GM21367 (cell line): ENCODE measurements around the gene NDRG3.
"Not testable (repeated sequence)": the region's sequence is repeated elsewhere in the genome, so short reads cannot be mapped to it uniquely, and the experiment has no call there.

ENCODE experiments used
- ATAC-seq: cut with Tn5 transposase; IDR thresholded peaks from one replicate; pipeline ENCODE4 v1.9.1; 2021; ENCODE audit not compliant: unreplicated experiment

NDRG3 gene

GRCh38 chr20:36645998-36646397, 99.9 kb downstream of the NDRG3 start, which contains the start of gene SLA2:
Gene SLA2, minus strand, starts transcription at chr20:36646196. Its CDS starts 4,861 bp downstream, at chr20:36641335.
- no peak for ATAC-seq

GRCh38 chr20:36645353-36645752, 100.5 kb downstream of the NDRG3 start:
- ATAC-seq, result no peak

DNA sequence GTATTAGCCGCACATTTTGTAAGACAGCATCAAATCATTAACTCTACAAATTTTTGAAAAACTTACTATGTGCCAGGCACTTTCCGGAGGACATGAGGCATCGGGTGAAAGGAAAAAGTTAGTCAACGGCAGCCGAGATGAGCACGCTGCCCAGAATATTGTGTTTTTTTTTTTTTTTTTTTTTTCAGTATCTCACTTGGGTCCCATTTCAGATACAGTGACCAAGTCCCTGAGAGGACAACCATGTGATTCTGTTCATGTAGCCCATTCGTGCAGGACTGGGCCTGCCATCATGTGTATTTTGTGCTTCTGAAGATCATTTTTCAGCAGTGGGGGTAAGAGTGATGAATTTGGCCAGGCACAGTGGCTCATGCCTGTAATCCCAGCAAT, 101.2 kb downstream of the NDRG3 start:
- ATAC-seq, result no peak

DNA sequence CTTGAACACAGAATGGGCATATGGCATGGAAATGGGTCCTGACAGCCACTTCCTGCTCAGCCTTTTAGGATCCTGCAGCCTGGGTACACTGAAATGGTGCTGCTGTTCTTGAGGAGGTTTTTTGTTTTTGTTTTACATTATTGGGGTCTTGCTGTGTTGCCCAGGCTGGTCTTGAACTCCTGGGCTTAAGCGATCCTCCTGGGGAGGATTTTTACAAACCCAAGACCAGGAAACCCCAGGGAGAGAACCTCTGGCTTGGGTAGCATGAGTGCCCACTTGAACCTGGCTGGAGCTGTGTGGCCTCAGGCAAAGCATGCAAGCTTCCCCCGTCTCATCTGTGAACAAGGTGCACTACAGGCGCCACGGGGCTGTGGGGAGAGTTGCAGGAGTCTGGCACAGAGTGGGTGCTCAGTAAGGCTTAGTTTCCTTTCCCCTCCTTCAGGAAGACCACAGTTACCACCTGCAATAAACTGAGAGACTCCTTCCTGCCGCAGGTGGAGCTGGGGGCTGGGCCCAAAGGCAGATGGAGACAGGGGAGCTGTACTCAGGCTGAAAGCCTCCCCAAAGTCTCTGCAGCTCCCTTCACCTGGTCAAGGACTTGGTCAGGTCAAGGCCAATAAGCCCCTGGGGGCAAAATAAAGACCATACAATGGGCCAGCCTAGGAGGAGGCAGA, 101.7 kb downstream of the NDRG3 start:
- ATAC-seq, result no peak

GRCh38 chr20:36642136-36642535, 103.8 kb downstream of the NDRG3 start:
- no peak for ATAC-seq

- ATAC-seq, result no peak
These were observed 104.4 kb downstream of the NDRG3 start for GRCh38 chr20:36641506-36641843.

- ATAC-seq, result not testable (repeated sequence)
These were observed 107.0 kb downstream of the NDRG3 start for GRCh38 chr20:36638876-36639400.

GRCh38 chr20:36634342-36634741, 111.5 kb downstream of the NDRG3 start:
- no peak for ATAC-seq

DNA sequence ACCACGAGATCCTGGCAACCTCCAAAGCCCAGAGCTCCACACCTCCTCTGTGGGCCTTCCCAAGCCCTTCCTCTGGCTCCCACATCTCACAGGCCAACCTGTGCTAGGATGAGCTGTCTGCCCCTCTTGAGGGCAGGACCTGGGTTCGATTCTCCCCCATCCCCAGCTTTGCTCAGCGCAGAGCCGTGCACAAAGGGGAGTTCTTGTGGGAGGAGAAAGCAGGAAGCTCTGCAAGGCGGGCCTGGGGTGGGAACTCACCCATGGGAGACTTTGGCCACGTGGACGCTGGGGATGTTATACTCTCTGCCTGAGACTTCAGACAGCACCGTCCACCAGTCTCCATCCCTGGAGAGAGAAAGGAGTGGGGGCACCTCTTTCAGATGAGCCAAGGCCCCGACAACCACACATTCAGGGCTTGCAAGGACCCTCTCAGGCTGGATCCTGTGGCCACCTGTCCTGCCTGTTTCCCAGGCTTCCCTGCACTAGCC, 112.6 kb downstream of the NDRG3 start:
- ATAC-seq, result no peak

GRCh38 chr20:36632487-36633284, 113.2 kb downstream of the NDRG3 start:
- ATAC-seq, result no peak

- ATAC-seq, result no peak
These were observed 113.8 kb downstream of the NDRG3 start for GRCh38 chr20:36632147-36632486.

GRCh38 chr20:36631646-36632045, 114.2 kb downstream of the NDRG3 start:
- ATAC-seq, result no peak

GRCh38 chr20:36629719-36630681, 115.9 kb downstream of the NDRG3 start:
- ATAC-seq, result no peak

DNA sequence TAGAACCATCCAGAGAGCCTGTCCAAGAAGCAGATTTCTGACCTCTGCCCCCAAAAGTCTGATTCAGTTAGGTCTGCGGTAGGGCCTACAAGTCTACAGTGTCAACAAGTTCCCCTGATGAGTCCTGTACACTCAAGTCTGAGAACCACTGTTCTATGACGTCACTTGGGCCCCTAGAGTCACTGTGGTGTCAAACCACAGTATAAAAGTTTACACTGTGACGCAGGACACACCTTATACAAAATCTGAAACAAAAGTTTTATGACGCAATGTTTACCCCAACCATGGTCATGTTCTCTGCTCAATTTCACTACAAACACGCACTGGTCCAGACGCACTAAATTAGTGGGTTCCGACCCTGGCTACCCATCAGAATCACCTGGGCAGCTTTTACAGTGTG, 117.8 kb downstream of the NDRG3 start:
- no peak for ATAC-seq

DNA sequence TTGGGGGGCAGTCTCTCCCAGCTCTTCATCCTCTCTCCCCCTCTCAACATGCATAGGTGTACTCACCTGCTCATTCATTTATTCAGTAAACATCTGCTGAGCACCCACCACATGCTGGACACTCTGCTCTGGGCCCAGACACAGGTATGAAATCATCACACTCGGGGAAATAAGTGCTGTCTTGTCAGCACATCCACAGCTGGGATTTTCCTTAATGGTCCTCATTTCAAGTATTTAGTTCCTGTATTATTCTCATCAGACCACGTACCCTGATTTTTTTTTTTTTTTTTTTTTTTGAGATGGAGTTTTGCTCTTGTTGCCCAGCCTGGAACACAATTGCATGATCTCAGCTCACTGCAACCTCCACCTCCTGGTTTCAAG, 121.0 kb downstream of the NDRG3 start:
- ATAC-seq, result no peak

GRCh38 chr20:36624068-36624943, 121.6 kb downstream of the NDRG3 start:
- ATAC-seq, result no peak

DNA sequence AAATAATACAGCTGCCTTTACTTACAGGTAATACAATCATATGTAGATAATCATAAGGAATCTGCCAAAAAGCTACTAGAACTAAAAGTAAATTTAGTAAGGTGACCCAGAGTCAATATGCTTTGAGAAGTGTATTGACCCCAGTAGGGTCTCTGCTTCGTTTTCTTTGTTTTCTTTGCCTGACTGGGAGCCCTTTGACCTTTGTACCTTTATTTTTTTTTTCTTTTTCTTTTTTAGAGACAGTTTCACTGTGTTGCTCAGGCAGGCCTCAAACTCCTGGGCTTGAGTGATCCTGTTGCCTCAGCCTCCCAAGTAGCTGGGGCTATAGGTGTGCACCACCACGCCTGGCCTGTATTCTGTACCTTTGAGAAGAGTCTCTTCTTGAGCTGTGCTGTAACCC, 122.4 kb downstream of the NDRG3 start:
- ATAC-seq, result no peak

- ATAC-seq, result no peak
These were observed 125.0 kb downstream of the NDRG3 start for GRCh38 chr20:36620917-36621316.

DNA sequence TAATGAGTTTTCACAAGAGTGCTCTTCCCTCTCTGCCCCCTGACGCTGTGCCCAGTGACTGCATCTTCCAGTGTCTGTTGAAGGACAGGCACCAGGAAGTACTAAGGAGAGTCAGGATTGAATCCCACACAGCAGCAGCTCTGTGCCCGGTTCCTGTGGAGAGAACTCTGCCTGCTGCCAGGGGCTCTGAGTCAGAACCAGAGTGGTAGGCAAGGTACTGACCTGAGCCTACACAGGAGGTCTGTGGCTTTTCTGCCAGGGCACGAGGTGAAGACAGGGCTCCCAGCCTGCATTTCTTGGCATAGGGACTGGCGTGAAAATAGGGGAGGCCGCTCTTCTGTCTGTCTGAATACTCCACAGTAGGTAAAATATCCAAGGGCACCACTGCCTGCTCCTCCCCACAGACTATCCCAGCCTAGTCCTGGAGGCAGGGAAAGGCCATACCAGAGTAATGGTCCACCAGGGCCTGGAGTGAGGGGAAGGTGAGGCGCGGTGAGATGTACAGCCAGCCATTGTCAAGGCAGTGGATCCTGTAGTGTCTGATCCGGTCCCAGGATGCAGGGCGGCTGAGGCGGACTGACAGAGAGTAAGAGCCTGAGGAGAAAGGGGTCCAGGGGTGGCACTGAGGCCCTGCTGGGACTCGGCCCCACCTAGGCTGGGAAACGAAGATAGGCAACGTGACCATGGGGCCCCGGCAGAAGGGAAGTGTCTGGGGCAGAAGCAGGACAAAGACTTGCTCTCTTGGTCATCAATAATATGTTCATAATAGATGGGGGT, 130.9 kb downstream of the NDRG3 start:
- no peak for ATAC-seq
